Activated CD4-positive, alpha-beta T cell treated with anti-CD3 and anti-CD28 coated beads for 36 hours (primary cell): ENCODE data around the gene RRAGB. TPM values are rescaled to one million over a fixed set of nuclear protein-coding genes. Genes with fewer than 3 reads are reported as not detected.
"Not testable (repeated sequence)": the region's sequence is repeated elsewhere in the genome, so short reads cannot be mapped to it uniquely, and the experiment has no call there.

Experiments used
- ATAC-seq: fragments of 200-7000 bp; cut with Tn5 transposase; one replicate; pipeline ENCODE4 v1.10.0; 2021; ENCODE audit warnings: mild to moderate bottlenecking, moderate library complexity
- CTCF ChIA-PET: fragments of 350-600 bp; sonication (Branson Sonifier 250); formaldehyde crosslinking; loops from one replicate; lab custom pipeline; 2021; ENCODE audit warnings: antibody characterized with exemption; lab: Charles Lee
- POLR2A ChIA-PET: fragments of 350-600 bp; sonication (Branson Sonifier 250); formaldehyde crosslinking; loops from one replicate; lab custom pipeline; 2021; ENCODE audit warnings: antibody characterized with exemption, inconsistent platforms; lab: Charles Lee
- DNase-seq: peaks from one replicate; pipeline ENCODE4 v3.0.0-alpha.2; 2020
- H3K27ac Mint-ChIP-seq: one replicate; pipeline ENCODE4 v1.8.0; 2021; ENCODE audit warnings: mixed read lengths
- H3K27me3 Mint-ChIP-seq: one replicate; pipeline ENCODE4 v1.8.0; 2021; ENCODE audit warnings: mixed read lengths
- H3K36me3 Mint-ChIP-seq: one replicate; pipeline ENCODE4 v1.8.0; 2021; ENCODE audit warnings: low read depth, mixed read lengths
- H3K4me1 Mint-ChIP-seq: one replicate; pipeline ENCODE4 v1.8.0; 2021; ENCODE audit warnings: mixed read lengths
- H3K4me3 Mint-ChIP-seq: one replicate; pipeline ENCODE4 v1.8.0; 2021; ENCODE audit warnings: mild to moderate bottlenecking, moderate library complexity, mixed read lengths
- H3K9me3 Mint-ChIP-seq: one replicate; pipeline ENCODE4 v1.8.0; 2021; ENCODE audit warnings: low read depth, mixed read lengths
- intact Hi-C, 2 experiments: fragments of 100-400 bp; cut with DNase I in 1 of 2; cut with micrococcal nuclease in 1 of 2; formaldehyde crosslinking; loops; one replicate each; pipeline versions ENCODE4 v1.14.2 to v1.15.1; 2022 to 2024; cut with DNase I, micrococcal nuclease
- total RNA-seq, 2 experiments: library from RNA; stranded (reverse); gene quantifications; one replicate each; pipeline ENCODE4 v1.2.3, GENCODE V29; 2021

The RRAGB gene
- total RNA-seq, 2 experiments from 2014 or later, result 4.3 to 5.0 TPM

- DNase-seq (no peak), ATAC-seq (no peak)
- Mint-ChIP-seq H3K9me3 (no peaks in the 10 kb centered on the region), H3K27me3 (no peaks in the 10 kb centered on the region), H3K27ac (no peak overlapping the region), H3K36me3 (no peaks in the 10 kb centered on the region), H3K4me3 (no peak overlapping the region), H3K4me1 (peaks cover 11% of the 10 kb centered on the region)
- intact Hi-C loops, result no loop called here
- POLR2A ChIA-PET, result interaction anchor here (0.5 kb wide), 1 partner anchor 1251 kb away, joined by 3 read pairs; no protein-coding TSS in a partner anchor
- CTCF ChIA-PET, result interaction anchor here (0.6 kb wide), 1 partner anchor 195 kb away, joined by 3 read pairs; no protein-coding TSS in a partner anchor
These were observed 3.4 kb upstream of the RRAGB start for GRCh38 chrX:55714161-55714560.

- H3K27me3 Mint-ChIP-seq, result no peaks in the 10 kb centered on the region
- intact Hi-C loops, result loop anchor here (2.0 to 5.0 kb wide), 6 partner anchors 516 to 1274 kb away; partner anchors contain the start of genes KLF8 (in 1 of the 2), TSR2 (in 1 of the 2) and UBQLN2 (in 1 of the 2)
- CTCF ChIA-PET, result no interaction called here
- ATAC-seq, result no peak
- no peak overlapping the region for H3K4me3 Mint-ChIP-seq
- peaks cover 17% of the 10 kb centered on the region for H3K4me1 Mint-ChIP-seq
- H3K9me3 Mint-ChIP-seq, result no peaks in the 10 kb centered on the region
- H3K36me3 Mint-ChIP-seq, result no peaks in the 10 kb centered on the region
- peak; percentile 10 for DNase-seq
- POLR2A ChIA-PET, result no interaction called here
- H3K27ac Mint-ChIP-seq, result no peak overlapping the region
These were observed 1.7 kb upstream of the RRAGB start for GRCh38 chrX:55715847-55716246.

- CTCF ChIA-PET, result interaction anchor here (0.9 kb wide), 1 partner anchor 265 kb away, joined by 6 read pairs; the partner anchor contains the start of gene MAGEH1
- POLR2A ChIA-PET, result no interaction called here
- Mint-ChIP-seq H3K27me3 (no peaks in the 10 kb centered on the region), H3K36me3 (peaks cover 3% of the 10 kb centered on the region), H3K27ac (peak overlapping the region; percentile 82), H3K9me3 (no peaks in the 10 kb centered on the region), H3K4me1 (peaks cover 26% of the 10 kb centered on the region), H3K4me3 (peak overlapping the region; percentile 87)
- ATAC-seq (no peak), DNase-seq (no peak)
- intact Hi-C loops, result loop anchor here (1.0 to 5.0 kb wide), 8 partner anchors 191 to 1275 kb away; partner anchors contain the start of genes KLF8 (in 1 of the 2), TSR2 (in 1 of the 2) and UBQLN2 (in 1 of the 2)
These were observed 612 bp upstream of the RRAGB start for GRCh38 chrX:55716937-55717336.

- Mint-ChIP-seq H3K36me3 (peaks cover 52% of the 10 kb centered on the region), H3K4me3 (no peak overlapping the region), H3K9me3 (peaks cover 7% of the 10 kb centered on the region), H3K27ac (no peak overlapping the region), H3K27me3 (no peaks in the 10 kb centered on the region), H3K4me1 (peaks cover 5% of the 10 kb centered on the region)
- intact Hi-C loops, result no loop called here
- DNase-seq (no peak), ATAC-seq (no peak)
- CTCF ChIA-PET, result no interaction called here
- POLR2A ChIA-PET, result no interaction called here
These were observed 14.3 kb downstream of the RRAGB start for GRCh38 chrX:55731826-55732225.

- DNase-seq (no peak), ATAC-seq (no peak)
- peaks cover 40% of the 10 kb centered on the region for H3K36me3 Mint-ChIP-seq
- intact Hi-C loops, result no loop called here
- H3K4me3 Mint-ChIP-seq, result no peak overlapping the region
- ChIA-PET POLR2A (no interaction called here), CTCF (interaction anchor here (0.7 kb wide), 1 partner anchor 20 kb away, joined by 3 read pairs; no protein-coding TSS in a partner anchor)
- no peak overlapping the region for H3K27ac Mint-ChIP-seq
- peaks cover 4% of the 10 kb centered on the region for H3K9me3 Mint-ChIP-seq
- no peaks in the 10 kb centered on the region for H3K27me3 Mint-ChIP-seq
- H3K4me1 Mint-ChIP-seq, result peaks cover 2% of the 10 kb centered on the region
These were observed 21.4 kb downstream of the RRAGB start for GRCh38 chrX:55738969-55739368.

- no peaks in the 10 kb centered on the region for H3K4me1 Mint-ChIP-seq
- no peak for ATAC-seq
- no peak overlapping the region for H3K27ac Mint-ChIP-seq
- H3K4me3 Mint-ChIP-seq, result no peak overlapping the region
- ChIA-PET CTCF (no interaction called here), POLR2A (no interaction called here)
- intact Hi-C loops, result no loop called here
- H3K36me3 Mint-ChIP-seq, result peaks cover 28% of the 10 kb centered on the region
- no peaks in the 10 kb centered on the region for H3K9me3 Mint-ChIP-seq
- no peak for DNase-seq
- no peaks in the 10 kb centered on the region for H3K27me3 Mint-ChIP-seq
These were observed 25.1 kb downstream of the RRAGB start for GRCh38 chrX:55742649-55743048.

GRCh38 chrX:55748463-55748862 lies 30.9 kb downstream of the RRAGB start:
- ATAC-seq, POLR2A ChIA-PET, intact Hi-C loops, H3K9me3 Mint-ChIP-seq, H3K4me3 Mint-ChIP-seq, H3K27ac Mint-ChIP-seq, H3K4me1 Mint-ChIP-seq, H3K27me3 Mint-ChIP-seq, CTCF ChIA-PET, DNase-seq: not testable (repeated sequence)
- H3K36me3 Mint-ChIP-seq, result peaks cover 13% of the 10 kb centered on the region

GRCh38 chrX:55750256-55750655 lies 32.7 kb downstream of the RRAGB start:
- intact Hi-C loops, result loop anchor here in 1 of 2 experiments (10.0 kb wide), 1 partner anchor 585 kb away; no protein-coding TSS in a partner anchor
- DNase-seq (no peak), ATAC-seq (no peak)
- Mint-ChIP-seq H3K36me3 (peaks cover 13% of the 10 kb centered on the region), H3K27me3 (no peaks in the 10 kb centered on the region), H3K4me1 (peaks cover 8% of the 10 kb centered on the region), H3K27ac (no peak overlapping the region), H3K9me3 (no peaks in the 10 kb centered on the region), H3K4me3 (no peak overlapping the region)
- POLR2A ChIA-PET, result no interaction called here
- CTCF ChIA-PET, result no interaction called here

- CTCF ChIA-PET, result no interaction called here
- intact Hi-C loops, result loop anchor here in 1 of 2 experiments (10.0 kb wide), 1 partner anchor 590 kb away; no protein-coding TSS in a partner anchor
- DNase-seq (peak; percentile 13), ATAC-seq (peak; percentile 94)
- H3K4me3 Mint-ChIP-seq, result no peak overlapping the region
- no peaks in the 10 kb centered on the region for H3K27me3 Mint-ChIP-seq
- no peaks in the 10 kb centered on the region for H3K9me3 Mint-ChIP-seq
- POLR2A ChIA-PET, result no interaction called here
- no peak overlapping the region for H3K27ac Mint-ChIP-seq
- H3K36me3 Mint-ChIP-seq, result peaks cover 17% of the 10 kb centered on the region
- peaks cover 12% of the 10 kb centered on the region for H3K4me1 Mint-ChIP-seq
These were observed 37.3 kb downstream of the RRAGB start for GRCh38 chrX:55754861-55755294.

GRCh38 chrX:55758033-55758432 lies 40.5 kb downstream of the RRAGB start:
- Mint-ChIP-seq H3K4me3 (no peak overlapping the region), H3K4me1 (peaks cover 12% of the 10 kb centered on the region), H3K27me3 (no peaks in the 10 kb centered on the region), H3K36me3 (peaks cover 29% of the 10 kb centered on the region), H3K9me3 (peaks cover 2% of the 10 kb centered on the region), H3K27ac (no peak overlapping the region)
- DNase-seq (no peak), ATAC-seq (no peak)
- ChIA-PET CTCF (no interaction called here), POLR2A (no interaction called here)
- intact Hi-C loops, result loop anchor here in 1 of 2 experiments (10.0 kb wide), 1 partner anchor 593 kb away; no protein-coding TSS in a partner anchor

- intact Hi-C loops, result loop anchor here in 1 of 2 experiments (10.0 kb wide), 1 partner anchor 595 kb away; no protein-coding TSS in a partner anchor
- ChIA-PET CTCF (no interaction called here), POLR2A (no interaction called here)
- Mint-ChIP-seq H3K9me3 (peaks cover 2% of the 10 kb centered on the region), H3K27me3 (no peaks in the 10 kb centered on the region), H3K4me3 (no peak overlapping the region), H3K27ac (no peak overlapping the region), H3K4me1 (peaks cover 11% of the 10 kb centered on the region), H3K36me3 (peaks cover 33% of the 10 kb centered on the region)
- ATAC-seq (no peak), DNase-seq (no peak)
These were observed 41.9 kb downstream of the RRAGB start for GRCh38 chrX:55759478-55759877.

- Mint-ChIP-seq H3K27ac (no peak overlapping the region), H3K9me3 (peaks cover 2% of the 10 kb centered on the region), H3K4me1 (no peaks in the 10 kb centered on the region), H3K36me3 (peaks cover 32% of the 10 kb centered on the region), H3K27me3 (no peaks in the 10 kb centered on the region), H3K4me3 (no peak overlapping the region)
- no peak for ATAC-seq
- ChIA-PET CTCF (interaction anchor here (0.8 kb wide), 1 partner anchor 632 kb away, joined by 3 read pairs; no protein-coding TSS in a partner anchor), POLR2A (no interaction called here)
- intact Hi-C loops, result no loop called here
- no peak for DNase-seq
These were observed 49.6 kb downstream of the RRAGB start for GRCh38 chrX:55767100-55767499.
